Measurements from ENCODE around the gene ABCD2.

DNA sequence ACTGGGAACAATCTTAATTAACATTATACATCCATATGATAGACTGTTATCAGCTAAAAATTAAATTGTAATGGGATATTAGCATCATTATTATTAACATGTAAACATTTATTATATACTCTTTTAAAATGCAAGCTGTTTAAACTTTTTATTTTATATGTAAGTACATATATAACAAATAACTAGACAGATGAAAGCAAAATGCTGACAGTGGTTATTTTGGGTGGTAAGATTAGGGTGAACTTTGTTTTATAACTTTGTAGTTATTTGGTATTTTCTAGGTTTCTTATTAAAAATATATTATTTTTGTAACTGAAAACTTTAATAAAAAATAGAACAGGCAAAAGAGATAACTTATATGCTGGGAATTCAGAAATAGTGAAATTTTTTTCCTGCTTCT lies 114.0 kb downstream of the ABCD2 start:
- TF ChIP-seq, protein P1, sequence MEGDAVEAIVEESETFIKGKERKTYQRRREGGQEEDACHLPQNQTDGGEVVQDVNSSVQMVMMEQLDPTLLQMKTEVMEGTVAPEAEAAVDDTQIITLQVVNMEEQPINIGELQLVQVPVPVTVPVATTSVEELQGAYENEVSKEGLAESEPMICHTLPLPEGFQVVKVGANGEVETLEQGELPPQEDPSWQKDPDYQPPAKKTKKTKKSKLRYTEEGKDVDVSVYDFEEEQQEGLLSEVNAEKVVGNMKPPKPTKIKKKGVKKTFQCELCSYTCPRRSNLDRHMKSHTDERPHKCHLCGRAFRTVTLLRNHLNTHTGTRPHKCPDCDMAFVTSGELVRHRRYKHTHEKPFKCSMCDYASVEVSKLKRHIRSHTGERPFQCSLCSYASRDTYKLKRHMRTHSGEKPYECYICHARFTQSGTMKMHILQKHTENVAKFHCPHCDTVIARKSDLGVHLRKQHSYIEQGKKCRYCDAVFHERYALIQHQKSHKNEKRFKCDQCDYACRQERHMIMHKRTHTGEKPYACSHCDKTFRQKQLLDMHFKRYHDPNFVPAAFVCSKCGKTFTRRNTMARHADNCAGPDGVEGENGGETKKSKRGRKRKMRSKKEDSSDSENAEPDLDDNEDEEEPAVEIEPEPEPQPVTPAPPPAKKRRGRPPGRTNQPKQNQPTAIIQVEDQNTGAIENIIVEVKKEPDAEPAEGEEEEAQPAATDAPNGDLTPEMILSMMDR (IDR thresholded peaks at IDR 0.05; ENCODE audit: low read length): no peak
- no peak for TF ChIP-seq EZH2 (IDR thresholded peaks at IDR 0.05; ENCODE audit: borderline replicate concordance, low read length)

All from OCI-LY1 (cell line).